ENCODE measurements around the gene GATD1.

Gene GATD1

DNA sequence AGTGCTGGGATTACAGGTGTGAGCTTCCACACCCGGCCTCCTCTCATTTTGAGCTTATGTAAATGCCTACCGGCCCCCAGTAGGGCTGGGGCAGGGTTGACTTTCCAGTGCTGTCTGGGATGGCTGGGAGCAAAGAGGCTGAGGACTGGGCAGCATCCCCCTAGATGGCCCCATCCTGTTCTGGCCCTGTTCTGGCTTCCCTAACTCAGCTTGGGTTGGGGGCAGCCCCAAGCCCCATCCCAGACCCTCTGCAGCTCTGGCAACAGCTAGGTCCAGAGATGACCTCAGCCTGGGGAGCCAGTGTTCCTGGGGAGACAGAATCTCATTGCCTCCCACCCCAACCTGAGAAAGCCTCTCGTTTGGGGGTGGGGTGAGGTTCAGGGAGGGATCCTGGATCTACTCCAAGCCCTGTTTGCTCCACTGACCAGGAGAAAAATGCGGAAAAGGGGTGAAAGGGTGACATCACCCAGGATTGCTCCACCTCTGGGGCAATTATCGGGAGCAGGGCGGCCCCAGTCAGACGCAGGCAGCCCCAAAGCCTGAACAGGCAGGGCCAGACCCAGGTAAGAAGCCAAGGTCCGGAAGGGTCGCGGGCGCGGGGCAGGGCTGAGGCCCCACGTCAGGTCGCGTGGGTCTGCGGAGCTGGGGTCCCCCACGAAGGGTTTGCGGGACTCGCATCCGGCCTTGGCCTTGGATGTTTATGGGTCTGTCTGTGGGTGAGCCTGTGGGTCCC is 41.3 kb upstream of the GATD1 start, which contains the start of gene PNPLA2:
Gene PNPLA2, plus strand, starts transcription at position 519 of the 733 bp plus-strand sequence. CDS start 805 bp downstream, outside the sequence.
- Mint-ChIP-seq H3K36me3 (peaks cover 51% of the 10 kb centered on the region), H3K4me3 (peak within 1 kb of the TSS; percentile 76), H3K9me3 (no peaks in the 10 kb centered on the region), H3K27ac (peak within 1 kb of the TSS; percentile 83), H3K4me1 (peaks cover 13% of the 10 kb centered on the region)
- ATAC-seq (no peak), DNase-seq (ENCODE audit: low spot score in 2 of 2) (no peak)

DNA sequence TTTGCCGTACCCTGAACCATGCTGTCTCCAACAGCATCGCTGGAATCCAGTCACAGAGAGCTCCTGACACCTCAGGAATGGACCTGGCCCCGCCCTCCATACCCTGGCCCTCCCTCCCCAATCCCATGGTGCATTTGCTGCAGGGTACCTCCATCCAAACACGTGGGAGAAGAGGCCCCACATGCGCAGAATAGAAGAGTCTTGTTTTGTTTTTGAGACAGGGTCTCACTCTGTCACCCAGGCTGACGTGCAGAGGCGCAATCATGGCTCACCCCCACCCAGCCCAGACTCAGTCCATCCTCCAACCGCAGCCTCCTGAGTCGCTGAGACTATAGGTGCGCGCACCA is 39.1 kb upstream of the GATD1 start:
- ATAC-seq (no peak), DNase-seq (ENCODE audit: low spot score in 2 of 2) (no peak)
- H3K4me3 Mint-ChIP-seq = no peak overlapping the region
- H3K9me3 Mint-ChIP-seq = no peaks in the 10 kb centered on the region
- peaks cover 28% of the 10 kb centered on the region for H3K4me1 Mint-ChIP-seq
- no peak overlapping the region for H3K27ac Mint-ChIP-seq
- H3K36me3 Mint-ChIP-seq = peaks cover 57% of the 10 kb centered on the region

DNA sequence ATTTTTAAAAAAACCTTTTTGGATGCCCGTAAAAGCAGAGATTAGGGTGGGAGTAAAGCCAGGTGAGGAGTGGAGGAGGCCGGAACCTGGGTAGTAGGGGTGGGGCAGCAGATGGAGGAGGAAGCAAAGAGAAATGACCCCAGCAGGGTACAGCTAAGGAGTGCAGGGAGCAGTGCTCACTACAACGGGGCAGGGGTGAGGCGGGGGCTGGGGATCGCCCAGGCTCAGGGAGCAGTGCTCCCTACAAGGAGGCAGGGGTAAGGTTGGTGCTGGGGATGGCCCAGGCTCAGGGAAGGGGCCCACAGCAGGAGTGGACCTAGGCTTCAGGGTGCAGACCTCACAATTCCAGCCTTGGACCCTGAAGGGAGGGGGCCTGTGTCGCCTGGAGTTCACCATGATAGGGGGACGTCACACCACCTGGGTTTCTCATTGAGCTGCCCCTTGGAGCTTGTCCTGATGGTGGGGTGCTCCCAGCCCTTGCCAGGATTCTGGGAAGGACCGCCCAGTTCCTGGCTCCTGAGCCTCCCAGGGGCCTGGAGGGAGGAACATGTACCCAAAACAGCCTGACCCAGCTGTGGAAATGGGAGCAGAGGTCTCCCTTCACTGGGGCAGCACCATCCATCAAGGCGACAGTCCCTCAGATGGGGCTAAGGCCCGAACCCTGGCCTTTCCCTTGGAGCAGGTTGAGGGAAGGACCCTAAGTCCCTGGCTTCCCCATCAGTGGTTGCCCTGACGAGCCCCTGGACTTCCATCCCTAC is 38.6 kb upstream of the GATD1 start:
- Mint-ChIP-seq H3K27ac (no peak overlapping the region), H3K36me3 (peaks cover 58% of the 10 kb centered on the region), H3K4me1 (peaks cover 29% of the 10 kb centered on the region), H3K4me3 (no peak overlapping the region), H3K9me3 (no peaks in the 10 kb centered on the region)
- no peak for ATAC-seq
- no peak for DNase-seq (ENCODE audit: low spot score in 2 of 2)

DNA sequence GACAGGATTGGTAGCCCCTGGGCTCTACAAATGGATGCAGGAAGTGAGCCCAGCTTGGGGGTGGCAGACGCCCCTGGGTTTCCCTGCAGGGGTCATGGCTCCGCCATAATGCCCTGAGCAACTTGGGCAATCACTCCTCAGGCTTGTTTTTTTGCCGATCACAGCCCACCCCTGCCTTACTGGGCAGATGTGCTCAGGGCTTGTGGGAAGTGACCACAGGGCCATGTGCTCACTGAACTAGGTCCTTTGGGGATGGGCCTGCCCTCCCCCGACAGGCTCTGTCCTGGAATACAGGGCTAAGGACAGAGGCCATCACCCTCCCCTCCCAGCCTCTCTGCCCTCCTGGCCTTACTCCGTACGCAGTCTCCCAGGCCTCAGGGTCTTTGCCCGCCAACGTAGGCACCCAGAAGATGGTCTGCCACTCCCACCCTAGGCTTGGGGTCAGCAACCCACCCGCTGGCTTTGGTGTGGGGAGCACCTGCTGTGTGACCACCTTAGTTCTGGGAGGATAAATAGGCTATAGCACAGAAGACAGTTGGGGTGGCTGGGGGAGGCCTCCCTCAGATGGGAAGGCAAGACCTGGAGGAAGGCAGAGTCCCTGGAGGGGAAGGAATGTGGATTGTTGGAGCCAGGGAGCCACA is 36.3 kb upstream of the GATD1 start:
- DNase-seq (ENCODE audit: low spot score in 2 of 2) (no peak), ATAC-seq (no peak)
- H3K4me1 Mint-ChIP-seq = peaks cover 26% of the 10 kb centered on the region
- no peaks in the 10 kb centered on the region for H3K9me3 Mint-ChIP-seq
- no peak overlapping the region for H3K4me3 Mint-ChIP-seq
- peaks cover 67% of the 10 kb centered on the region for H3K36me3 Mint-ChIP-seq
- peak overlapping the region; percentile 97 for H3K27ac Mint-ChIP-seq

DNA sequence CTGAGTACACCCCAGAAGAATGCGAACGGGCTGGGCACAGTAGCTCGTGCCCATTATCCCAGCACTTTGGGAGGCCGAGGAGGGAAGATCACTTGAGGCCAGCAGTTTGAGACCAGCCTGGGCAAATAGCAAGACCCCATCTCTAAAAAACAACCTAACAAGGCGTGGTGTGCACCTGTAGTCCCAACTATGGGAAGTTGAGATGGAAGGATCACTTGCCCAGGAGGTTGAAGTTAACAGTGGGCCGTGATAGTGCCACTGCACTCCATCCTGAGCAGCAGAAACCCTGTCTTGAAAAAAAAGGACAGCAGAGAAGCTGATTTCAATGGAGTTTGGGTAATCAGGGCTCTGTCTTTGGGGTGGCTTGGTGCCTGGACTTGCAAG is 35.8 kb upstream of the GATD1 start:
- Mint-ChIP-seq H3K4me3 (no peak overlapping the region), H3K9me3 (no peaks in the 10 kb centered on the region), H3K27ac (peak overlapping the region; percentile 97), H3K4me1 (peaks cover 25% of the 10 kb centered on the region), H3K36me3 (peaks cover 67% of the 10 kb centered on the region)
- no peak for ATAC-seq
- DNase-seq (ENCODE audit: low spot score in 2 of 2) = no peak

DNA sequence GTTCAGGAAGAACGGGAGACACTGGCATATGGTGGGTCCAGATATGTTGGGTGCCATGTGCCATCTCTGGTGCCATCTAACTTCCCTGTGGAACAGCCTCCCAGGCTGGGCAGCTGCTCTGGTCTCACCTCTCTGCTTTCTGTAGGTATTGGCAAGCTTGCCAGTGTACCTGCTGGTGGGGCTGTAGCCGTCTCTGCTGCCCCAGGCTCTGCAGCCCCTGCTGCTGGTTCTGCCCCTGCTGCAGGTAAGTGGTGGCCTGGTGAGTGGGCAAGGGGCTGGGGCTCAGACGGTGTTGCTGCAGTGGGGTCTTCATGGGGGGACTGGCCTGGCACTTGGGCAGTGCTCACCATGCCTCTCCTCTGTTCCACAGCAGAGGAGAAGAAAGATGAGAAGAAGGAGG is 35.1 kb upstream of the GATD1 start:
- H3K9me3 Mint-ChIP-seq = no peaks in the 10 kb centered on the region

DNA sequence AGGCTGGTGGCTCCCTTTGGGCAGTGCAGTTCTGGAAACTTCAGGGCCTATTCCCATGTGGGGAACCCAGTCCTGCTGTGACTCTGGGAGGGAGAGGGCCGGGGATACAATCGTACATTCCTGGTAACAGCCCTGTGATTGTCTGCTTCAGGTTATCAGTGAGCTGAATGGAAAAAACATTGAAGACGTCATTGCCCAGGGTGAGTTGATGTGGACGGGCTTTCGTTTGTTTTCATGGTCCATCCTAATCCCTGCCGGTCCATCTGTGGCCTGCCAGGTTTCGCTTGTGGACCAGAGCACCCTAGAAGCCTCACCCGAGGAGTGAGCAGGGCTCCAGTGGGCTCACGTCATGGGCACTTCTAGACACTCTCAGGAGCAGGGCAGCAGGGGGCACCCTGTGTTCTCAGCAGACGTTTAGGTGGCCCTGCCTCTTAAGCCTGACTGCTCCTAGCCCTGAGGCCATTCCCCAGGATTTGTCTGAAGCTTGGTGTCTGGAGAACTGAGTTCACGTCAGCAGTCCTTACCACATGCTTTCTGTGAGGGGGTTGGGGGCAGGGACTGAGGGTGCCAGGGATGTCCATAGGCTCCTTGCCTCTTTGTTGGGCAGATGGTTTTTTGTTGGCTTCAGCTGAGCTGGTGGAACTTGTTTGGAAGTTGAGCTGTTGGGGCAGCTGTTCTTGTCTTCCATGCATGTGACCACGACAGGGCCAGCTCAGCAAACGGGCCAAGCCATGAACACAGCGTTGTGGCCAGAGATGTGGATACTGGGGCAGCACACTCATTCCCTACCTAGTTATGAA is 34.4 kb upstream of the GATD1 start:
- H3K4me3 Mint-ChIP-seq = peak overlapping the region; percentile 91
- ATAC-seq (no peak), DNase-seq (ENCODE audit: low spot score in 2 of 2) (no peak)
- peaks cover 67% of the 10 kb centered on the region for H3K36me3 Mint-ChIP-seq
- H3K9me3 Mint-ChIP-seq = no peaks in the 10 kb centered on the region
- H3K4me1 Mint-ChIP-seq = peaks cover 30% of the 10 kb centered on the region
- H3K27ac Mint-ChIP-seq = peak overlapping the region; percentile 97

More for the DNA sequence above, 35.1 kb upstream of the GATD1 start:
- DNase-seq (ENCODE audit: low spot score in 2 of 2) (no peak), ATAC-seq (no peak)
- Mint-ChIP-seq H3K36me3 (peaks cover 67% of the 10 kb centered on the region), H3K4me1 (peaks cover 30% of the 10 kb centered on the region), H3K4me3 (peak overlapping the region; percentile 91), H3K27ac (peak overlapping the region; percentile 97)

DNA sequence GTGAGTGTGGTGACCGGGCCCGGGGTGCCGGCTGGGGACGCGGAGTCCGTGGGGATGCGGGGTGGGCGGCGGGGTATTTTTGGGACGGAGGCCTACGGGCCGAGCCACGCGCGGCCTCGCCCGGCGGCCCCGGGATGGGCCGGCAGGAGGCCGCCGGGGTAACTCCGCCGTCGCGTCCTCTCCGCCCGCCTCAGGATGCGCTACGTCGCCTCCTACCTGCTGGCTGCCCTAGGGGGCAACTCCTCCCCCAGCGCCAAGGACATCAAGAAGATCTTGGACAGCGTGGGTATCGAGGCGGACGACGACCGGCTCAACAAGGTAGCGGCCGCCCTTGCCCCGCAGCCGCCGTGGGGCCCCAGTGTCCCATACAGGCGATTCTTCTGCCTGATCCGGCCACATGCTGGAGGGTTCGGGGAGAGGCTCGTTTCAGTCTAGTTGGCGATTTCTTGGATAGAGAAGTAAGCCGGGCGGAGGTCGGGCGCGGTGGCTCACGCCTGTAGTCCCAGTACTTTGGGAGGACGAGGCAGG is 32.8 kb upstream of the GATD1 start:
- DNase-seq (ENCODE audit: low spot score in 2 of 2) (no peak), ATAC-seq (peak; percentile 2)
- Mint-ChIP-seq H3K36me3 (peaks cover 62% of the 10 kb centered on the region), H3K4me3 (peak overlapping the region; percentile 91), H3K4me1 (peaks cover 30% of the 10 kb centered on the region), H3K9me3 (no peaks in the 10 kb centered on the region), H3K27ac (peak overlapping the region; percentile 97)

DNA sequence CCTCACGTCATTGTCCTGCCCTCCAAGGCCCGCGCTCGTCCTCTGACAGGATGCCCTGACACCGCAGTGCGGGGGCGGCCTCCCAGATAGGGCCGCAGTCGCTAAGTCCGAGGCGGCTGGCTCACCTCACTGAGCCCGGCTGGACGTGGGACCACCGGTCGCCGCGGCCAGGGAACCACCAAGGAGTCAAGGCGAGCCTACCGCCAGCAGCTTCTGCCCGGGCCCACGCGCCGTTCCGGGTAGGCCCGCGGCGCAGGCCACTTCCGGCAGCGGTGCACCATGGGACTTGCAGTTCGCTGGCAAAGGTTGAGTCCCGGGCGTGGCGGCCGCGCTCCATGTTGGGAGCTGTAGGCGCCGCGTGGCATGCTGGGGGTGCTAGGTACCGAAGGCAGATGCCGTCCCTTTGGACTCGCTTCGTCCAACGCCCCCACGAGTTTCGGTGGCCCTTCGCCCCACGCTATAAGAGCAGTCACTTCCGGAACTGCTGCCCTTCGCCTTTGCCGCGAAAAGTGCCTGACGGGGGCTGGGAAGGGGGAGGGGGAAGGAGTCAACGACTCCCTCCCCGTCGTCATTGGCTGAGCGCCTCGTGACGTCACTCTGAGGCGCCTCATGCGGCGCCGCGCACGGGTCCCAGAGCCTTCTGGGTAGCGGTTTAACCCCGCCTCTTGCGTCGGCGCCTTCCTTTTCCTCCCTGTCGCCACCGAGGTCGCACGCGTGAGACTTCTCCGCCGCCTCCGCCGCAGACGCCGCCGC is 32.2 kb upstream of the GATD1 start, which contains the start of gene RPLP2:
Gene RPLP2, plus strand, starts transcription at position 681 of the 753 bp plus-strand sequence. CDS start 268 bp downstream, outside the sequence.
- H3K9me3 Mint-ChIP-seq = no peaks in the 10 kb centered on the region
- peak within 1 kb of the TSS; percentile 97 for H3K27ac Mint-ChIP-seq
- DNase-seq (ENCODE audit: low spot score in 2 of 2) (peak; percentile 99), ATAC-seq (peak; percentile 87)
- H3K4me1 Mint-ChIP-seq = peaks cover 32% of the 10 kb centered on the region
- H3K4me3 Mint-ChIP-seq = peak within 1 kb of the TSS; percentile 91
- peaks cover 56% of the 10 kb centered on the region for H3K36me3 Mint-ChIP-seq

DNA sequence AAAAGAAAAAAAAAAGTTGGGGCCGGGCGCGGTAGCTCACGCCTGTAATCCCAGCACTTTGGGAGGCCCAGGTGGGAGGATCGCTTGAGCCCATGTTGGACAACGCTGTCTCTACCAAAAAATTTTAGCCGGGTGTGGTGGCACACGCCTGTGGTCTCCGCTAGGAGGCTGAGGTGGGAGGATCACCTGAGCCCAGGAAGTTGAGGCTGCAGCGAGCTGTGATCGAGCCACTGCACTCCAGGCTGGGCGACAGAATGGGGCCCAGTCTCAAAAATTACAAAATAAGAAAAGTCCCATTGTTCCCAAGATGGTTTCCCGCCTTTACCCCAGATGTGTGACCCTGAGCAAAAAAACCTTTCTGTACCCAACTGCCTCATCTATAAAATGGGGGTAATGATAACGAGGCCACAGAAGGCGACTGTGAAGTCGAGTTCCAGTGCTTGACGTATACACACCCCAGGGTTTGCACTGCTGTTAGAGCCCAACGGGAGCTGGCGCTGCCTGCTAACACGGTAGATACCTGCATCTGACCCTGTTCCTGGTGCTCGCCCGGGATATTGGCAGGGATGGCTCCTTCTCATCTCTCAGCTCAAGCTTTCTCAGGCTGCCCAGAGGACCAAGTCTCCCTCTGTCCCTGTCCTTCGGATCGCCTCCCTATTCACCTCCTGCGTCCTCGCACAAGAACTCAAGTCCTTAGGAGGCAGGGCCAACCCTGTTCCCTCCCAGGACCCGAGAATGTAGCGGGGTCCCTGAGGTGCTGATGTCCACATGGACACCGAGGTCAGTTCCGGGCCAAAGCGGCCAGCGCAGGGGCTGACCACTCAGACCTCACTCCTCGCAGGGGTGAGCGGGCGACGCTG is 31.4 kb upstream of the GATD1 start:
- Mint-ChIP-seq H3K4me1 (peaks cover 36% of the 10 kb centered on the region), H3K36me3 (peaks cover 47% of the 10 kb centered on the region), H3K27ac (peak overlapping the region; percentile 97), H3K9me3 (no peaks in the 10 kb centered on the region), H3K4me3 (peak overlapping the region; percentile 91)
- ATAC-seq (no peak), DNase-seq (ENCODE audit: low spot score in 2 of 2) (no peak)

DNA sequence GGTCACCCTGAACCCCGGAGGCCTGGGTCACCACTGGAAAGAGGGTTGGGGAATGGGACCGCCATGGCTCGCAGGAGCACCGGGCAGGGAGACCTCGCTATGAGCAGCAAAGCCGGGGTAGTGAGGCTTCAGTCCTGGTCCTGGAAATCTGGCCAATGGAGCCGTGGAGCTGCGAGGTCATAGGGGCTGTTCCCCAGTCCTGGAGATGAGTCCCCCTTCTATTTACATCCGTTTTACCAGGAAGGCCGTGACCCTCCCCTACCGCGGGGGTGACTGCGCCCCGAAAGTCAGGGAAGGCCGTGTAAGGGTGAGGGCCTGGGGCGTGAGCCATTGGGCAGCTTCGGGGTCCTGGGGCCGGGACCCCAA is 27.3 kb upstream of the GATD1 start:
- no peak for ATAC-seq
- peak overlapping the region; percentile 23 for H3K27ac Mint-ChIP-seq

DNA sequence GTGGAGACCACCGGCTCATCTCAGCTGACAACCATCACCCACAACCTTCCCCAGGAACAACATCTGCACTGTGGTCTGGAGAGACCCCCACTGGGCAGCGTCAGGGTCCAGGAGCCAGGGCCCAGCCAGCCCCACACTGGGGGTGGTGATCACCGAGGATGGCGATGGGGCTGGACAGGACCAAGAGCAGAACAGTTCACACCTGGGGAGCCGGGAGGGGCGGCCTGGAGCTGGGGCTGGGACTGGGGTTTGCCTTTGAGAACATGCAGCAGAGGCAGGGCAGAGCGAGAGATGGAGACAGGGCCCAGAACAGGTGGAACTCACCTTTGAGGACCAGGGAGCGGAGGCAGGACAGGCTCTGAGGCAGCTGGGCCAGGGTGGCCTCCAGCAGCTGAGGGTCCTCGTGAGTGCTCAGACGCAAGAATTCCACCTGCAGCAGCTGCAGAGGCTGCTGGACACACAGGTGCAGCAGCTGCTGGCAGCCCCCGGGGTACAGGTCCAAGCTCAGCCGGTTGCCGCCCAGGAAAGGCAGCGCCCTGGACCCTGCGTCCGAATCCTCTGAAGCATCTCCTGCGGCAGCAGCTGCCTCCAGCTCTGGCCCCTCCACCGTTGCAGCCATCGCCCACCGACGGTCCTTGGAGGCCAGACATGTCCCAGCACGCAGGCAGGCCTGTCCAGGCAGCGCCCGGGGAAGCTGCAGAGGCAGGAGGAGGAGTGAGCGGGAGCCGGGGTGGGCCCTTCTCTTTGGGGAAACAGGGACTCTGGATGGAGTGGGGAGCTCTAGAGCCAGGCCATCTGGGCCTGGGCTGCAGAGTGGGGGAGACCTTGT is 26.7 kb upstream of the GATD1 start:
- no peaks in the 10 kb centered on the region for H3K9me3 Mint-ChIP-seq
- no peak for DNase-seq (ENCODE audit: low spot score in 2 of 2)
- ATAC-seq = no peak
- peaks cover under 1% of the 10 kb centered on the region for H3K36me3 Mint-ChIP-seq
- peak overlapping the region; percentile 23 for H3K27ac Mint-ChIP-seq
- peak overlapping the region; percentile 74 for H3K4me3 Mint-ChIP-seq
- H3K4me1 Mint-ChIP-seq = peaks cover 12% of the 10 kb centered on the region

More for the DNA sequence above, 27.3 kb upstream of the GATD1 start:
- Mint-ChIP-seq H3K4me1 (peaks cover 12% of the 10 kb centered on the region), H3K36me3 (peaks cover 7% of the 10 kb centered on the region), H3K9me3 (no peaks in the 10 kb centered on the region), H3K4me3 (peak overlapping the region; percentile 74)
- no peak for DNase-seq (ENCODE audit: low spot score in 2 of 2)

DNA sequence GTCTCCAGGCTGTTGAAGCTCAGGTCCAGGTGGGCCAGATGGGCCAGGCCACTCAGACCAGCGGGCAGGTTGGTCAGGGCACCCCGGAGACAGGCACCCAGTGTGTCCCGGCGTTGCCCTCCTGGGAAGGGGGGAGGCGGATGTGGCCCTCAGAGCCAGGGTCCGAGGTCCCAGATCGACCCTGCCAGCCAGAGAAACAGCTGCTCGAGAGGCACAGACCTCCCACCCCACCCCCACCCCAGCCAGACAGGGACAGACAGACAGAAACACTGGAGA is 26.1 kb upstream of the GATD1 start:
- no peak for ATAC-seq
- no peaks in the 10 kb centered on the region for H3K36me3 Mint-ChIP-seq
- no peak overlapping the region for H3K27ac Mint-ChIP-seq
- peak overlapping the region; percentile 74 for H3K4me3 Mint-ChIP-seq
- no peak for DNase-seq (ENCODE audit: low spot score in 2 of 2)
- H3K9me3 Mint-ChIP-seq = no peaks in the 10 kb centered on the region
- H3K4me1 Mint-ChIP-seq = peaks cover 12% of the 10 kb centered on the region

Measured in stimulated activated effector memory CD8-positive, alpha-beta T cell treated with anti-CD3 and anti-CD28 coated beads, Interleukin-12 subunit alpha, Interleukin-12 subunit beta, amount 100 ng/mL, for 72 hours (primary cell).